ENCODE data around the gene CDH2.

CDH2 gene

GRCh38 chr18:28112056-28112470 lies 64.9 kb downstream of the CDH2 start:
- no peak overlapping the region for H3K4me3 ChIP-seq (ENCODE audit: low read depth in 1 of 2, low read length in 1 of 2)
- no peaks in the 10 kb centered on the region for H3K36me3 ChIP-seq
- no peak for TF ChIP-seq CTCF (IDR thresholded peaks at IDR 0.05)
- H3K27me3 ChIP-seq, result no peaks in the 10 kb centered on the region
- no peaks in the 10 kb centered on the region for H3K4me1 ChIP-seq (ENCODE audit: control insufficient read depth in 1 of 2, insufficient read depth in 1 of 2, low read depth in 1 of 2, low read length in 1 of 2)
- no peaks in the 10 kb centered on the region for H3K9me3 ChIP-seq
- H3K27ac ChIP-seq, result no peak overlapping the region

GRCh38 chr18:28110924-28111323 lies 66.0 kb downstream of the CDH2 start:
- Histone ChIP-seq H3K4me3 (ENCODE audit: low read depth in 1 of 2, low read length in 1 of 2) (no peak overlapping the region), H3K36me3 (no peaks in the 10 kb centered on the region), H3K4me1 (ENCODE audit: control insufficient read depth in 1 of 2, insufficient read depth in 1 of 2, low read depth in 1 of 2, low read length in 1 of 2) (no peaks in the 10 kb centered on the region), H3K9me3 (no peaks in the 10 kb centered on the region), H3K27me3 (no peaks in the 10 kb centered on the region), H3K27ac (no peak overlapping the region)
- no peak for TF ChIP-seq CTCF (IDR thresholded peaks at IDR 0.05)

GRCh38 chr18:28109781-28110560 lies 67.0 kb downstream of the CDH2 start:
- TF ChIP-seq CTCF (IDR thresholded peaks at IDR 0.05), result no peak
- Histone ChIP-seq H3K4me1 (ENCODE audit: control insufficient read depth in 1 of 2, insufficient read depth in 1 of 2, low read depth in 1 of 2, low read length in 1 of 2) (no peaks in the 10 kb centered on the region), H3K27me3 (no peaks in the 10 kb centered on the region), H3K27ac (no peak overlapping the region), H3K4me3 (ENCODE audit: low read depth in 1 of 2, low read length in 1 of 2) (no peak overlapping the region), H3K9me3 (no peaks in the 10 kb centered on the region), H3K36me3 (no peaks in the 10 kb centered on the region)

- Histone ChIP-seq H3K36me3 (no peaks in the 10 kb centered on the region), H3K4me1 (ENCODE audit: control insufficient read depth in 1 of 2, insufficient read depth in 1 of 2, low read depth in 1 of 2, low read length in 1 of 2) (no peaks in the 10 kb centered on the region), H3K9me3 (no peaks in the 10 kb centered on the region), H3K27me3 (no peaks in the 10 kb centered on the region), H3K4me3 (ENCODE audit: low read depth in 1 of 2, low read length in 1 of 2) (no peak overlapping the region), H3K27ac (no peak overlapping the region)
- TF ChIP-seq CTCF (IDR thresholded peaks at IDR 0.05), result no peak
Observed at GRCh38 chr18:28108814-28109213, 68.1 kb downstream of the CDH2 start.

GRCh38 chr18:28108254-28108653 lies 68.7 kb downstream of the CDH2 start:
- no peak for TF ChIP-seq CTCF (IDR thresholded peaks at IDR 0.05)
- Histone ChIP-seq H3K27me3 (no peaks in the 10 kb centered on the region), H3K4me1 (ENCODE audit: control insufficient read depth in 1 of 2, insufficient read depth in 1 of 2, low read depth in 1 of 2, low read length in 1 of 2) (no peaks in the 10 kb centered on the region), H3K27ac (no peak overlapping the region), H3K36me3 (no peaks in the 10 kb centered on the region), H3K4me3 (ENCODE audit: low read depth in 1 of 2, low read length in 1 of 2) (no peak overlapping the region), H3K9me3 (no peaks in the 10 kb centered on the region)

Measured in neutrophil (primary cell).